Peyer's patch (tissue), 4 donors: ENCODE measurements around the gene RBM48.

Experiments used
- POLR2A ChIP-seq, 2 donors: fragments of 450-650 bp; IDR thresholded peaks; one replicate each; pipeline ENCODE4 v1.5.1; 2017; ENCODE audit warnings: antibody characterized with exemption in 2 of 2, mild to moderate bottlenecking in 2 of 2, moderate library complexity in 2 of 2
- TF ChIP-seq, protein P1 (sequence below), 6 experiments: fragments of 450-650 bp in 4 of 6; fragments of 200-600 bp in 2 of 6; sonication (generic) in 1 of 6; IDR thresholded peaks; one replicate each; pipeline ENCODE4 v1.5.1; 2017 to 2019; ENCODE audit warnings: antibody characterized with exemption in 6 of 6, mild to moderate bottlenecking in 3 of 6, moderate library complexity in 1 of 6

GRCh38 chr7:92557249-92557648 is 28.7 kb downstream of the RBM48 start:
- TF ChIP-seq, protein P1, sequence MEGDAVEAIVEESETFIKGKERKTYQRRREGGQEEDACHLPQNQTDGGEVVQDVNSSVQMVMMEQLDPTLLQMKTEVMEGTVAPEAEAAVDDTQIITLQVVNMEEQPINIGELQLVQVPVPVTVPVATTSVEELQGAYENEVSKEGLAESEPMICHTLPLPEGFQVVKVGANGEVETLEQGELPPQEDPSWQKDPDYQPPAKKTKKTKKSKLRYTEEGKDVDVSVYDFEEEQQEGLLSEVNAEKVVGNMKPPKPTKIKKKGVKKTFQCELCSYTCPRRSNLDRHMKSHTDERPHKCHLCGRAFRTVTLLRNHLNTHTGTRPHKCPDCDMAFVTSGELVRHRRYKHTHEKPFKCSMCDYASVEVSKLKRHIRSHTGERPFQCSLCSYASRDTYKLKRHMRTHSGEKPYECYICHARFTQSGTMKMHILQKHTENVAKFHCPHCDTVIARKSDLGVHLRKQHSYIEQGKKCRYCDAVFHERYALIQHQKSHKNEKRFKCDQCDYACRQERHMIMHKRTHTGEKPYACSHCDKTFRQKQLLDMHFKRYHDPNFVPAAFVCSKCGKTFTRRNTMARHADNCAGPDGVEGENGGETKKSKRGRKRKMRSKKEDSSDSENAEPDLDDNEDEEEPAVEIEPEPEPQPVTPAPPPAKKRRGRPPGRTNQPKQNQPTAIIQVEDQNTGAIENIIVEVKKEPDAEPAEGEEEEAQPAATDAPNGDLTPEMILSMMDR (IDR thresholded peaks at IDR 0.05) = no peak
- no peak for TF ChIP-seq POLR2A (IDR thresholded peaks at IDR 0.05)
